NCI-H2107 treated with DMSO at 0.1 percent for 48 hours (cell line): ENCODE measurements around the gene RRAS2.
"Not testable (repeated sequence)": the region's sequence is repeated elsewhere in the genome, so short reads cannot be mapped to it uniquely, and the experiment has no call there.

Experiments
- DNase-seq: peaks from one replicate; lab custom pipeline; 2025; ENCODE audit not compliant: unreplicated experiment; lab: John Stamatoyannopoulos, UW

RRAS2 gene

GRCh38 chr11:14308897-14309387, 50.0 kb downstream of the RRAS2 start:
- no peak for DNase-seq

- peak; percentile 22 for DNase-seq
Measured at GRCh38 chr11:14308114-14308896, 50.7 kb downstream of the RRAS2 start.

GRCh38 chr11:14306481-14306880, 52.5 kb downstream of the RRAS2 start:
- DNase-seq = no peak

- no peak for DNase-seq
Measured at GRCh38 chr11:14305649-14306048, 53.3 kb downstream of the RRAS2 start.

- DNase-seq = no peak
Measured at GRCh38 chr11:14304601-14305000, 54.4 kb downstream of the RRAS2 start.

- DNase-seq = peak; percentile 60
Measured at GRCh38 chr11:14300661-14301304, 58.2 kb downstream of the RRAS2 start.

- DNase-seq = no peak
Measured at GRCh38 chr11:14299921-14300320, 59.1 kb downstream of the RRAS2 start.

GRCh38 chr11:14290422-14290821, 68.6 kb downstream of the RRAS2 start:
- DNase-seq = no peak

GRCh38 chr11:14288189-14288935, 70.6 kb downstream of the RRAS2 start:
- DNase-seq = no peak

GRCh38 chr11:14278869-14279268, 80.1 kb downstream of the RRAS2 start:
- not testable (repeated sequence) for DNase-seq

- DNase-seq = no peak
Measured at GRCh38 chr11:14275076-14275475, 83.9 kb downstream of the RRAS2 start.

- DNase-seq = no peak
Measured at GRCh38 chr11:14273895-14274294, 85.1 kb downstream of the RRAS2 start.

- DNase-seq = no peak
Measured at GRCh38 chr11:14270690-14271542, 88.1 kb downstream of the RRAS2 start.

GRCh38 chr11:14269692-14270573, 89.0 kb downstream of the RRAS2 start:
- DNase-seq = no peak

- DNase-seq = no peak
Measured at GRCh38 chr11:14267861-14268635, 90.9 kb downstream of the RRAS2 start.

GRCh38 chr11:14266622-14267021, 92.4 kb downstream of the RRAS2 start:
- no peak for DNase-seq

GRCh38 chr11:14264966-14265365, 94.0 kb downstream of the RRAS2 start:
- no peak for DNase-seq

- no peak for DNase-seq
Measured at GRCh38 chr11:14262271-14262846, 96.6 kb downstream of the RRAS2 start.

- DNase-seq = no peak
Measured at GRCh38 chr11:14261066-14261465, 97.9 kb downstream of the RRAS2 start.
